ENCODE data around the gene ATF4.
"Not testable (repeated sequence)": the region's sequence is repeated elsewhere in the genome, so short reads cannot be mapped to it uniquely, and the experiment has no call there.

GRCh38 chr22:39507021-39507420 lies 13.3 kb upstream of the ATF4 start:
- TF ChIP-seq POLR2A, CTCF (IDR thresholded peaks at IDR 0.05): not testable (repeated sequence)

All from testis (tissue), 2 donors.